Measurements from ENCODE around the gene INSRR. TPM values are rescaled to one million over a fixed set of nuclear protein-coding genes. Genes with fewer than 3 reads are reported as not detected.

The INSRR gene
- total RNA-seq, 3 donors from 2014 or later = 0.15 to 0.33 TPM; not detected in 1

- TF ChIP-seq CTCF (IDR thresholded peaks at IDR 0.05) (no peak), POLR2AphosphoS5 (IDR thresholded peaks at IDR 0.05) (no peak), POLR2A (IDR thresholded peaks at IDR 0.05) (no peak)
- no peaks in the 10 kb centered on the region for H3K36me3 ChIP-seq
- no peaks in the 10 kb centered on the region for H3K4me1 ChIP-seq
- H3K9me3 ChIP-seq = no peaks in the 10 kb centered on the region
- peaks cover 0 to 6% of the 10 kb centered on the region in 2 donors for H3K27me3 ChIP-seq
- peak overlapping the region in 1 of 2 donors; percentile 77 for H3K27ac ChIP-seq
- DNase-seq (ENCODE audit: low spot score in 2 of 2) = no peak
- no peak overlapping the region for H3K4me3 ChIP-seq
- intact Hi-C loops (cut with DNase I; ENCODE audit: low total_unique reads) = loop anchor here (1.0 kb wide), 1 partner anchor 35 kb away; no protein-coding TSS in a partner anchor
These were observed 25.8 kb upstream of the INSRR start for GRCh38 chr1:156884560-156885184.

- TF ChIP-seq CTCF (IDR thresholded peaks at IDR 0.05) = no peak
- TF ChIP-seq POLR2AphosphoS5 (IDR thresholded peaks at IDR 0.05) = no peak
- TF ChIP-seq POLR2A (IDR thresholded peaks at IDR 0.05) = no peak
- DNase-seq (ENCODE audit: low spot score in 2 of 2) = no peak
- H3K9me3 ChIP-seq = no peaks in the 10 kb centered on the region
- H3K4me3 ChIP-seq = no peak overlapping the region
- H3K4me1 ChIP-seq = no peaks in the 10 kb centered on the region
- intact Hi-C loops (cut with DNase I; ENCODE audit: low total_unique reads) = no loop called here
- H3K27ac ChIP-seq = peak overlapping the region in 1 of 2 donors; percentile 77
- peaks cover 0 to 6% of the 10 kb centered on the region in 2 donors for H3K27me3 ChIP-seq
- H3K36me3 ChIP-seq = no peaks in the 10 kb centered on the region
These were observed 25.0 kb upstream of the INSRR start for GRCh38 chr1:156883919-156884318.

- DNase-seq (ENCODE audit: low spot score in 2 of 2) = no peak
- no peak overlapping the region for H3K4me3 ChIP-seq
- no peaks in the 10 kb centered on the region for H3K9me3 ChIP-seq
- no peaks in the 10 kb centered on the region for H3K4me1 ChIP-seq
- peaks cover 0 to 6% of the 10 kb centered on the region in 2 donors for H3K27me3 ChIP-seq
- intact Hi-C loops (cut with DNase I; ENCODE audit: low total_unique reads) = no loop called here
- TF ChIP-seq POLR2A (IDR thresholded peaks at IDR 0.05) (no peak), POLR2AphosphoS5 (IDR thresholded peaks at IDR 0.05) (no peak), CTCF (IDR thresholded peaks at IDR 0.05) (no peak)
- no peak overlapping the region for H3K27ac ChIP-seq
- H3K36me3 ChIP-seq = no peaks in the 10 kb centered on the region
These were observed 23.6 kb upstream of the INSRR start for GRCh38 chr1:156882543-156882942.

GRCh38 chr1:156881663-156882062 lies 22.7 kb upstream of the INSRR start:
- Histone ChIP-seq H3K4me3 (no peak overlapping the region), H3K36me3 (no peaks in the 10 kb centered on the region), H3K9me3 (no peaks in the 10 kb centered on the region), H3K27me3 (peaks cover 0 to 6% of the 10 kb centered on the region in 2 donors), H3K4me1 (no peaks in the 10 kb centered on the region), H3K27ac (no peak overlapping the region)
- intact Hi-C loops (cut with DNase I; ENCODE audit: low total_unique reads) = no loop called here
- no peak for TF ChIP-seq POLR2AphosphoS5 (IDR thresholded peaks at IDR 0.05)
- no peak for TF ChIP-seq POLR2A (IDR thresholded peaks at IDR 0.05)
- TF ChIP-seq CTCF (IDR thresholded peaks at IDR 0.05) = no peak
- no peak for DNase-seq (ENCODE audit: low spot score in 2 of 2)

GRCh38 chr1:156881101-156881500 lies 22.2 kb upstream of the INSRR start:
- no peak overlapping the region for H3K27ac ChIP-seq
- DNase-seq (ENCODE audit: low spot score in 2 of 2) = no peak
- H3K36me3 ChIP-seq = no peaks in the 10 kb centered on the region
- intact Hi-C loops (cut with DNase I; ENCODE audit: low total_unique reads) = no loop called here
- TF ChIP-seq CTCF (IDR thresholded peaks at IDR 0.05) (no peak), POLR2A (IDR thresholded peaks at IDR 0.05) (no peak), POLR2AphosphoS5 (IDR thresholded peaks at IDR 0.05) (no peak)
- H3K4me1 ChIP-seq = no peaks in the 10 kb centered on the region
- no peaks in the 10 kb centered on the region for H3K9me3 ChIP-seq
- peaks cover 0 to 6% of the 10 kb centered on the region in 2 donors for H3K27me3 ChIP-seq
- no peak overlapping the region for H3K4me3 ChIP-seq
